ENCODE results near the gene FCHSD1.

Gene FCHSD1

DNA sequence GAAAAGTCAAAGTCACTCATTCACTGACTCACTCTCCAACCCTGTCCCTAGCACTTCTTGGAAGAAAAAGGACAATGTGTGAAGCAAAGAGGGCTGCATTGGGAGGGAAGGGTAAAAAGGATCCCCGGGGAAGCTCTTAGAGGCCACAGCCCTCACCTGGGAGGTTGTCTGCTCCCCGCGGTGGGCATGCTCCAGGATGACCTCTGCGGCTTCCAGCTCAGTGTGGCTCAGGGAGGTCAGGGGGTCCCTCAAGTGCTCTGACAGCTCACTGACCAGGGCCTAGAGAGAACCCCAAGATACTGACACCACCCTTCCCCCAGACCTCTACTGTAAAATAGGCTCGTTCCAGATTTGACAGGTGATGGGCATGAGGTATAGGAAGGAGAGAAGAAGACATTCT lies 4.0 kb downstream of the FCHSD1 start:
- Histone ChIP-seq H3K36me3 (ENCODE audit: insufficient read depth, low read length) (no peaks in the 10 kb centered on the region), H4K20me1 (ENCODE audit: insufficient read depth, low read length, poor library complexity, severe bottlenecking) (no peaks in the 10 kb centered on the region), H3F3A (ENCODE audit: low read depth) (no peaks in the 10 kb centered on the region), H3K9me2 (replicated peaks; ENCODE audit: low read depth, low read length) (no peaks in the 10 kb centered on the region), H3K4me1 (ENCODE audit: insufficient read depth, low read length, poor library complexity, severe bottlenecking) (peaks cover 3% of the 10 kb centered on the region), H3K27me3 (ENCODE audit: insufficient read depth, low read length, poor library complexity, severe bottlenecking) (no peaks in the 10 kb centered on the region), H3K9me3 (ENCODE audit: insufficient read depth, low read depth, low read length) (no peaks in the 10 kb centered on the region), H3K4me3 (ENCODE audit: low read length, poor library complexity, severe bottlenecking) (no peak overlapping the region), H3K4me2 (ENCODE audit: low read depth, low read length, poor library complexity, severe bottlenecking) (no peak overlapping the region), H2AFZ (ENCODE audit: low read length) (no peak overlapping the region), H3K79me2 (ENCODE audit: insufficient read depth, low read length) (no peaks in the 10 kb centered on the region), H3K9ac (ENCODE audit: low read depth, low read length, poor library complexity, severe bottlenecking) (no peak overlapping the region)
- TF ChIP-seq CTCF (conservative IDR thresholded peaks at IDR 0.05; ENCODE audit: low read length) (no peak), EZH2phosphoT487 (IDR thresholded peaks at IDR 0.05; ENCODE audit: borderline replicate concordance) (no peak)

DNA sequence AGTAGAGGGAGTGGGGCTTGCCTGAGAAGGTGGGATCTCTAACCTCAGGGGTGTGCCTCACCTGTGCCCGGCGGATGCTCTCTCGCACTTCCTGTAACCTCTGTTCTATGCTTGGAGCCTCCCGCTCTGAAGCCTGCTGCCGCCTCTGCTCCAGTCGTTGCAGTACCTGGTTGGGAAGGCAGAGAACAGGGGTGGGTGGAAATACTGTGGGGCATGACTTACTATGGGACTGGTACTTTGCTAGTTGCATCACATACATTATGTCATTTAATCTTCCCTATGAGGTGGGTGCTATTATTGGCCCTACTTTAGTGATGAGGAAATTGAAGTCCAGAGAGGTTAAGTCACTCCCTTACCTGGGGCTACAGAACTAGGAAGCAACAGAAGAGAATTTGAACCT lies 5.2 kb downstream of the FCHSD1 start:
- Histone ChIP-seq H4K20me1 (ENCODE audit: insufficient read depth, low read length, poor library complexity, severe bottlenecking) (no peaks in the 10 kb centered on the region), H3K4me1 (ENCODE audit: insufficient read depth, low read length, poor library complexity, severe bottlenecking) (no peaks in the 10 kb centered on the region), H3K27me3 (ENCODE audit: insufficient read depth, low read length, poor library complexity, severe bottlenecking) (no peaks in the 10 kb centered on the region), H3K4me2 (ENCODE audit: low read depth, low read length, poor library complexity, severe bottlenecking) (no peak overlapping the region), H3K9ac (ENCODE audit: low read depth, low read length, poor library complexity, severe bottlenecking) (no peak overlapping the region), H2AFZ (ENCODE audit: low read length) (no peak overlapping the region), H3K79me2 (ENCODE audit: insufficient read depth, low read length) (no peaks in the 10 kb centered on the region), H3K4me3 (ENCODE audit: low read length, poor library complexity, severe bottlenecking) (no peak overlapping the region), H3F3A (ENCODE audit: low read depth) (no peaks in the 10 kb centered on the region), H3K36me3 (ENCODE audit: insufficient read depth, low read length) (no peaks in the 10 kb centered on the region), H3K9me3 (ENCODE audit: insufficient read depth, low read depth, low read length) (no peaks in the 10 kb centered on the region), H3K9me2 (replicated peaks; ENCODE audit: low read depth, low read length) (no peaks in the 10 kb centered on the region)
- no peak for TF ChIP-seq EZH2phosphoT487 (IDR thresholded peaks at IDR 0.05; ENCODE audit: borderline replicate concordance)
- TF ChIP-seq CTCF (conservative IDR thresholded peaks at IDR 0.05; ENCODE audit: low read length), result no peak

GRCh38 chr5:141641634-141642267 lies 9.5 kb downstream of the FCHSD1 start:
- H3K27me3 ChIP-seq (ENCODE audit: insufficient read depth, low read length, poor library complexity, severe bottlenecking), result no peaks in the 10 kb centered on the region
- H3K9ac ChIP-seq (ENCODE audit: low read depth, low read length, poor library complexity, severe bottlenecking), result no peak overlapping the region
- H3K4me1 ChIP-seq (ENCODE audit: insufficient read depth, low read length, poor library complexity, severe bottlenecking), result peaks cover 9% of the 10 kb centered on the region
- H3K9me2 ChIP-seq (replicated peaks; ENCODE audit: low read depth, low read length), result no peaks in the 10 kb centered on the region
- TF ChIP-seq CTCF (conservative IDR thresholded peaks at IDR 0.05; ENCODE audit: low read length) (no peak), EZH2phosphoT487 (IDR thresholded peaks at IDR 0.05; ENCODE audit: borderline replicate concordance) (no peak)
- H2AFZ ChIP-seq (ENCODE audit: low read length), result no peak overlapping the region
- H3F3A ChIP-seq (ENCODE audit: low read depth), result no peaks in the 10 kb centered on the region
- no peaks in the 10 kb centered on the region for H4K20me1 ChIP-seq (ENCODE audit: insufficient read depth, low read length, poor library complexity, severe bottlenecking)
- H3K36me3 ChIP-seq (ENCODE audit: insufficient read depth, low read length), result no peaks in the 10 kb centered on the region
- no peak overlapping the region for H3K4me2 ChIP-seq (ENCODE audit: low read depth, low read length, poor library complexity, severe bottlenecking)
- no peaks in the 10 kb centered on the region for H3K79me2 ChIP-seq (ENCODE audit: insufficient read depth, low read length)
- H3K4me3 ChIP-seq (ENCODE audit: low read length, poor library complexity, severe bottlenecking), result no peak overlapping the region
- no peaks in the 10 kb centered on the region for H3K9me3 ChIP-seq (ENCODE audit: insufficient read depth, low read depth, low read length)

All from Loucy (cell line).